Astrocyte (in vitro differentiated cells and primary cell): Measurements from ENCODE around the gene UTP3. TPM values are rescaled to one million over a fixed set of nuclear protein-coding genes. Genes with fewer than 3 reads are reported as not detected.
"Not testable (repeated sequence)": the region's sequence is repeated elsewhere in the genome, so short reads cannot be mapped to it uniquely, and the experiment has no call there.

Experiments used
- DNase-seq: peaks from one replicate; pipeline ENCODE4 v3.0.0-alpha.2; 2010; ENCODE audit warnings: low read depth
- FAIRE-seq: peaks from 2 replicates; lab custom pipeline; 2011; peaks lifted over from hg19 to GRCh38; lab: Jason Lieb, UNC
- H2AFZ ChIP-seq: 2 replicates; pipeline ENCODE4 v1.6.0; 2012; ENCODE audit warnings: low read depth, low read length, inconsistent platforms
- H3K27ac ChIP-seq: 2 replicates; pipeline ENCODE4 v1.5.1; 2011; ENCODE audit warnings: low read depth, low read length, inconsistent platforms
- H3K27me3 ChIP-seq: 2 replicates; pipeline ENCODE4 v1.6.0; 2011; ENCODE audit warnings: low read length, inconsistent platforms; ENCODE audit not compliant: insufficient read depth
- H3K36me3 ChIP-seq: 2 replicates; pipeline ENCODE4 v1.5.1; 2011; ENCODE audit warnings: low read length, inconsistent platforms; ENCODE audit not compliant: insufficient read depth
- H3K4me1 ChIP-seq: 2 replicates; pipeline ENCODE4 v1.5.1; 2011; ENCODE audit warnings: low read length, inconsistent platforms; ENCODE audit not compliant: insufficient read depth
- H3K4me2 ChIP-seq: 2 replicates; pipeline ENCODE4 v1.6.0; 2012; ENCODE audit warnings: low read length, inconsistent platforms
- H3K4me3 ChIP-seq: 2 replicates; pipeline ENCODE4 v1.5.1; 2011; ENCODE audit warnings: low read depth, mild to moderate bottlenecking, low read length, inconsistent platforms; ENCODE audit not compliant: insufficient read depth
- H3K79me2 ChIP-seq: 2 replicates; pipeline ENCODE4 v1.6.0; 2012; ENCODE audit warnings: mild to moderate bottlenecking, low read length, inconsistent platforms; ENCODE audit not compliant: insufficient read depth
- H3K9ac ChIP-seq: 2 replicates; pipeline ENCODE4 v1.6.0; 2012; ENCODE audit warnings: mild to moderate bottlenecking, low read length, inconsistent platforms
- H3K9me3 ChIP-seq: 2 replicates; pipeline ENCODE4 v1.5.1; 2012; ENCODE audit warnings: low read depth, mild to moderate bottlenecking, low read length, inconsistent platforms; ENCODE audit not compliant: insufficient read depth
- H4K20me1 ChIP-seq: 2 replicates; pipeline ENCODE4 v1.6.0; 2012; ENCODE audit warnings: low read length, inconsistent platforms; ENCODE audit not compliant: insufficient read depth
- H3K27ac Mint-ChIP-seq: one replicate; pipeline ENCODE4 v1.8.0; 2021; ENCODE audit warnings: mild to moderate bottlenecking, mixed read lengths; ENCODE audit not compliant: unreplicated experiment
- H3K27me3 Mint-ChIP-seq: one replicate; pipeline ENCODE4 v1.8.0; 2021; ENCODE audit warnings: low read depth, mixed read lengths; ENCODE audit not compliant: unreplicated experiment
- H3K36me3 Mint-ChIP-seq: one replicate; pipeline ENCODE4 v1.8.0; 2021; ENCODE audit warnings: low read depth, mixed read lengths; ENCODE audit not compliant: unreplicated experiment
- H3K4me1 Mint-ChIP-seq: one replicate; pipeline ENCODE4 v1.8.0; 2021; ENCODE audit warnings: low read depth, mixed read lengths; ENCODE audit not compliant: unreplicated experiment
- H3K4me3 Mint-ChIP-seq: one replicate; pipeline ENCODE4 v1.8.0; 2021; ENCODE audit warnings: mild to moderate bottlenecking, moderate library complexity, mixed read lengths; ENCODE audit not compliant: unreplicated experiment
- H3K9me3 Mint-ChIP-seq: one replicate; pipeline ENCODE4 v1.8.0; 2021; ENCODE audit warnings: mild to moderate bottlenecking, mixed read lengths; ENCODE audit not compliant: unreplicated experiment
- EZH2 ChIP-seq: IDR thresholded peaks from 2 replicates; pipeline ENCODE4 v1.6.1; 2012; ENCODE audit warnings: mild to moderate bottlenecking, low read length, inconsistent platforms; ENCODE audit not compliant: insufficient read depth
- total RNA-seq: library from RNA; stranded (reverse); gene quantifications from 2 replicates; pipeline ENCODE4 v1.2.1, GENCODE V29; 2021
- TF ChIP-seq, protein P1 (sequence below): IDR thresholded peaks from 2 replicates; pipeline ENCODE4 v1.5.1; 2011; ENCODE audit warnings: low read depth, mild to moderate bottlenecking, inconsistent platforms, low read length, moderate library complexity; ENCODE audit not compliant: insufficient read depth

The UTP3 gene
- total RNA-seq, 1 donor from 2014 or later, result 37.0 TPM

DNA sequence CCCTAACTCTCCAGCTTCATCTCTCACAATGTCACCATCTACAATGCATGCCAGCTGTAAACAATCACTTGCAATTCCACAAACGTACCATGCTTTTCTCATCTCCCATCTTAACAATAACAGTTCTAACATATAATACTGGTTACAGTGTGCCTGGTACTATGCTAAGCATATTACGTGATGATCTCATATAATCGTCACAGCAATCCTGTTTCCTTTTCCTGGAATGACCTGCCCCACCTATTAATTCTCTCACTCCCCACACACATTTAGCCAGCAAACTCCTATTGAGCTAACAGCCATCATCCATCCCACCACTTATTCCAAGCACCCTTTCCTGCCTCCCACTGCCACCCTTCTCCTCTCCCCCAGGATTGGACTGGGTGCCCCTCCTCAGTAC lies 29.9 kb upstream of the UTP3 start:
- TF ChIP-seq, protein P1, sequence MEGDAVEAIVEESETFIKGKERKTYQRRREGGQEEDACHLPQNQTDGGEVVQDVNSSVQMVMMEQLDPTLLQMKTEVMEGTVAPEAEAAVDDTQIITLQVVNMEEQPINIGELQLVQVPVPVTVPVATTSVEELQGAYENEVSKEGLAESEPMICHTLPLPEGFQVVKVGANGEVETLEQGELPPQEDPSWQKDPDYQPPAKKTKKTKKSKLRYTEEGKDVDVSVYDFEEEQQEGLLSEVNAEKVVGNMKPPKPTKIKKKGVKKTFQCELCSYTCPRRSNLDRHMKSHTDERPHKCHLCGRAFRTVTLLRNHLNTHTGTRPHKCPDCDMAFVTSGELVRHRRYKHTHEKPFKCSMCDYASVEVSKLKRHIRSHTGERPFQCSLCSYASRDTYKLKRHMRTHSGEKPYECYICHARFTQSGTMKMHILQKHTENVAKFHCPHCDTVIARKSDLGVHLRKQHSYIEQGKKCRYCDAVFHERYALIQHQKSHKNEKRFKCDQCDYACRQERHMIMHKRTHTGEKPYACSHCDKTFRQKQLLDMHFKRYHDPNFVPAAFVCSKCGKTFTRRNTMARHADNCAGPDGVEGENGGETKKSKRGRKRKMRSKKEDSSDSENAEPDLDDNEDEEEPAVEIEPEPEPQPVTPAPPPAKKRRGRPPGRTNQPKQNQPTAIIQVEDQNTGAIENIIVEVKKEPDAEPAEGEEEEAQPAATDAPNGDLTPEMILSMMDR, result no peak
- no peak for TF ChIP-seq EZH2
- Histone ChIP-seq H3K4me1 (no peaks in the 10 kb centered on the region), H3K27ac (no peak overlapping the region), H3K36me3 (no peaks in the 10 kb centered on the region), H3K79me2 (no peaks in the 10 kb centered on the region), H2AFZ (no peak overlapping the region), H3K4me2 (no peak overlapping the region), H3K9ac (no peak overlapping the region), H3K4me3 (no peak overlapping the region), H3K9me3 (no peaks in the 10 kb centered on the region), H4K20me1 (no peaks in the 10 kb centered on the region), H3K27me3 (no peaks in the 10 kb centered on the region)
- Mint-ChIP-seq H3K9me3 (no peaks in the 10 kb centered on the region), H3K36me3 (no peaks in the 10 kb centered on the region), H3K4me1 (no peaks in the 10 kb centered on the region), H3K27ac (no peak overlapping the region), H3K4me3 (no peak overlapping the region), H3K27me3 (no peaks in the 10 kb centered on the region)
- DNase-seq, result no peak
- no peak for FAIRE-seq

DNA sequence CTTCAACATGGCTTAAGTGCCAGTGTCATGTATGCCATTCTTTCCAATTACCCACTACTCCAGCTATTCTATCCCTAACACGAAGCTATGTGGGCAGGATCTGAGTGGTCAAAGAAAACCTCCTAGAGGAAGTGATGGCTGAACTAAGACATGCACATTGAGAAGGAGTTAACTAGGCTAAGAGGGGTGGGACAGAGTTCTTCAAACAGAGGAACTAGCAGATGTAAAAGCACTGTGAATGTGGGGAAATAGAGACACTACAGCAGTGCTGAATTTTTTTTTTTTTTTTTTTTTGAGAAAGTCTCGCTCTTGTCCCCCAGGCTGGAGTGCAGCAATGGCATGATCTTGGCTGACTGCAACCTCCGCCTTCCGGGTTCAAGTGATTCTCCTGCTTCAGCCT lies 28.2 kb upstream of the UTP3 start:
- Histone ChIP-seq H3K27ac (no peak overlapping the region), H3K9ac (no peak overlapping the region), H3K4me2 (no peak overlapping the region), H3K4me3 (no peak overlapping the region), H4K20me1 (no peaks in the 10 kb centered on the region), H3K36me3 (no peaks in the 10 kb centered on the region), H3K4me1 (no peaks in the 10 kb centered on the region), H3K27me3 (no peaks in the 10 kb centered on the region), H2AFZ (no peak overlapping the region), H3K79me2 (no peaks in the 10 kb centered on the region), H3K9me3 (no peaks in the 10 kb centered on the region)
- no peak for DNase-seq
- Mint-ChIP-seq H3K27ac (no peak overlapping the region), H3K9me3 (no peaks in the 10 kb centered on the region), H3K36me3 (no peaks in the 10 kb centered on the region), H3K4me3 (no peak overlapping the region), H3K4me1 (no peaks in the 10 kb centered on the region), H3K27me3 (no peaks in the 10 kb centered on the region)
- no peak for TF ChIP-seq EZH2
- TF ChIP-seq, protein P1, result no peak
- no peak for FAIRE-seq

DNA sequence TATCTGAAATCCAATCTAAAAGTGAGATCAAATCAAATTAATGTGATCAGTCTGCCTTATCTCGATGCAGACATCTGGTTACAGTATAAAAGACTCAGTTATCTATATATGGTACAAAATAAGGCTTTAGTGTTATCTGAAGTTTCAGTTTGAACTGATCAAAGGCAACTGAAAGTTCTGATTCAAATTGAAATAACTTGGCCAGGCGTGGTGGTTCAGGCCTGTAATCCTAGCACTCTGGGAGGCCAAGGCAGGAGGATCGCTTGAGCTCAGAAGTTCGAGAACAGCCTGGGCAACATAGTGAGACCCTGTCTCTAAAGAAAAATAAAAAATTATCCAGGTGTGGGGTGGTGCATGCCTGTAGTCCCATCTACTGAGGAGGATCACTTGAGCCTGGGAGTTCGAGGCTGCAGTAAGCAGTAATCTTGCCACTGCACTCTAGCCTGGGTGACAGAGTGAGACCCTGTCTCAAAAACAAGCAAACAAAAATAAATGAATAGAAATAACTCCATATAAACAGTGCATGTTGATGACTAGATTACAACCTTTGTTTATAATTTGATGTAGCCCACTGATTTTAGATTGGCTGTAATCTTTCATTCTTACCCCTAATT lies 26.9 kb upstream of the UTP3 start:
- H3K4me3 Mint-ChIP-seq, H3K79me2 ChIP-seq, H3K9me3 Mint-ChIP-seq, H3K27me3 Mint-ChIP-seq, H3K27ac Mint-ChIP-seq, H3K27ac ChIP-seq, H3K9ac ChIP-seq, FAIRE-seq, DNase-seq, H3K4me2 ChIP-seq, H2AFZ ChIP-seq, H3K36me3 Mint-ChIP-seq, H4K20me1 ChIP-seq, H3K27me3 ChIP-seq, H3K4me3 ChIP-seq, H3K4me1 ChIP-seq, H3K9me3 ChIP-seq, H3K4me1 Mint-ChIP-seq, H3K36me3 ChIP-seq: not testable (repeated sequence)
